Left hindlimb (tissue), 1 donor: ENCODE data around the gene ZDHHC12.
"Not testable (repeated sequence)": the region's sequence is repeated elsewhere in the genome, so short reads cannot be mapped to it uniquely, and the experiment has no call there.

Experiments
- DNase-seq: peaks from one replicate; pipeline ENCODE4 v3.0.0-alpha.2; 2018

Gene ZDHHC12

DNA sequence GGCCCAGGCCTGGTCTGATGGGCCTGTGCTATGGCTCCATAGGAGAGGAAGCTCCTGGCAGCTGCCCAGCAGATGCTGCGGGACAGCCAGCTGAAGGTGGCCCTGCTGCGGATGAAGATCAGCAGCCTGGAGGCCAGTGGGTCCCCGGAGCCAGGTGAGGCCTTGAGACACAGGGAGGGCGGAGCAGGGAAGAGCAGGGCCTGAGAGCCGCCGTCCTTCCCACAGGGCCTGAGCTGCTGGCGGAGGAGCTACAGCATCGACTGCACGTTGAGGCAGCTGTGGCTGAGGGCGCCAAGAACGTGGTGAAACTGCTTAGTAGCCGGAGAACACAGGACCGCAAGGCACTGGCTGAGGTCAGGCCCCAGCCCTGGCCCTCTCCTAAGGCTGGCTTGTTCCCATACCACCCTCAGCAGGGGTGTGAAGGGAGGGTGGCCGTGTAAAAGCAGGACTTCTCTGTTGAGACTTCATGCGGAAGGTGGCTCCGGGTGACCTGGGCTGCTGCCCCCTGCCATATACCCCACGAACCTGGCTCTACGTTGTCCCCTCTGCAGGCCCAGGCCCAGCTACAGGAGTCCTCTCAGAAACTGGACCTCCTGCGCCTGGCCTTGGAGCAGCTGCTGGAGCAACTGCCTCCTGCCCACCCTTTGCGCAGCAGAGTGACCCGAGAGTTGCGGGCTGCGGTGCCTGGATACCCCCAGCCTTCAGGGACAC lies 17.1 kb downstream of the ZDHHC12 start:
- DNase-seq: peak; percentile 24

GRCh38 chr9:128706045-128706444 lies 17.9 kb downstream of the ZDHHC12 start:
- DNase-seq: peak; percentile 17

GRCh38 chr9:128705051-128705965 lies 18.6 kb downstream of the ZDHHC12 start:
- DNase-seq: peak; percentile 25

GRCh38 chr9:128704356-128704670 lies 19.6 kb downstream of the ZDHHC12 start:
- no peak for DNase-seq

DNA sequence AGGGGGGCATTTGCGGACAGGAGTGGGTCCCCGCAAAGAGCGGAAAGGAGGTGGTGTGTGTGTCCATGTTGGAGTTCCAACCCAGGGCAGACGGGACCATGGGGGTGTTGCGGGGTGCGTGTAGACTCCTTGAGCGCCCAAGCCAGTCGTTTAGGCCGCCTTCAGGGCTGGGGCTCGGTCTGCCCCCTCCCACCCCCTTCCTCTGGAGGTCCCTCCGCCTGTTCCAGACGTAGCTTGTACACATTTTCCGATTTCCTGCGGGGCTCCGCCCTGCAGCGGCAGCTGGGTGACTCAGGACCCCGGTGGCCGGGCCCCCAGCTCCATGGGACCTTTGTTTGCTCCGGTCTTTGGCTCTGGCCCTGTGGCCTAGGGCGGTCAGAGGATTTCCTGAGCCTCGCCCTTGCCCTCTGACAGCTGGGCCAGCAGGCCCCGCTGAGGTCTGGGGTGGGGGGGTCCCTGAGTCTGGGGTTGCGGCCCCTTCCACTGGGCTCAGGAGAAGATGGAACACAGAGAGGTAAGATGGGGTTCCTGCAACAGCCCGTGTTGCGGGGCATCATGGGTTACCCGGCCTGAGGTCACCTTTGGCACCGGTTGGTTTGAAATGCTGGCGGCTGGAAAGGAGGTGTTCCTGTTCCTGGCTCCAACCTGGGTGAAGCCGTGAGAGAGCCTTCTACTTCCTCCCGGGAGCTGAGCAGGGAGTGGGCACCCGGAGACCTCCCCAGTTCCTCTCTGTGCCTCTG lies 20.1 kb downstream of the ZDHHC12 start:
- DNase-seq: no peak

- DNase-seq: peak; percentile 60
Observed at GRCh38 chr9:128702949-128703615, 20.8 kb downstream of the ZDHHC12 start.

DNA sequence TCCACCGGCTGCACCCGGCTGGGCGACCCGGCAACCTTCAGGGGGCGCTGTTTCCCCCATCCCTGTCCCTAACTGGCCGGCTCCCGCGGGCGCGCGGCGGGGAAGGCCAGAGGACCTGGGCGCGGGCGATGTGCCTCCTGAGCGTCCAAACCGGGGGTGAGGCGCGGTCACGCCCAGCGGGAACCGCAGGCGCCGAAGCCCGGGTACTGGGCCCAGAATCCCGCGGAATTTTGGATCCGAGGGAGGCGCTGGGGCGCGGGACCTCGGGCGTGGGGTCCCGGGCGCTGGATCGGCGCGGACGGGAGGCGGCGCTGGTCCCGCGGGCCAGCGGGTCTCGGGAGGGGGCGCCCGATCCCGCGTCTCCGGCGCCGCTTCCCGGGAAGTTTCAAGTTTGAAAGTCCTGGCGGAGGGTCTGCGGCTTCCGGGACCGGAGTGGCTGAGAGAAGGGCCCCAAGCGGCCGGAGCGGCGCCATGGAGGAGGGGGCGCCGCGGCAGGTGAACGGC lies 21.4 kb downstream of the ZDHHC12 start, which contains the start of gene PKN3:
PKN3 (plus strand) TSS at position 59 of the 504 bp plus-strand sequence; CDS start at position 472, 413 bp downstream.
- DNase-seq: peak; percentile 90

GRCh38 chr9:128701227-128701854 lies 22.6 kb downstream of the ZDHHC12 start:
- no peak for DNase-seq

DNA sequence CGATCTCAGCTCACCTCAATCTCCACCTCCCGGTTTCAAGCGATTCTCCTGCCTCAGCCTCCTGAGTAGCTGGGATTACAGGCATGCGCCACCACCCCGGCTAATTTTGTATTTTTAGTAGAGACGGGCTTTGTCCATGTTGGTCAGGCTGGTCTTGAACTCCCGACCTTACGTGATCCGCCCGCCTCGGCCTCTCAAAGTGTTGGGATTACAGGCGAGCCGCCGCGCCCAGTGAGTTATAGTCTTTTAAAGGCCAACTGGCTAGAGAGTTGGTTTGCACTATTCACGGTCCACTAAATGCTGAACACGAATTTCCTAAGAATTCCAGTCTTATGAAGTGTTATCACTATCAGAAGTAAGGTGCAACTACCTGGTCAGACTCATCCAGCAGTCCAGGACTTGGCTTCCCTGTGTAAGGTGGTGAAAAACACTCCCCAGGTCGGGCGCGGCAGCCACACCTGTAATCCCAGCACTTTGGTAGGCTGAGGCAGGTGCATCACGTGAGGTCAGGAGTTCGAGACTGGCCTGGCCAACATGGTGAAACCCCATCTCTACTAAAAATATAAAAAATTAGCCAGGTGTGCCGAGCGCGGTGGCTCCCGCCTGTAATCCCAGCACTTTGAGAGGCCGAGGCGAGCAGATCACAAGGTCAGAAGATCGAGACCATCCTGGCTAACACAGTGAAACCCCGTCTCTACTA lies 24.7 kb downstream of the ZDHHC12 start:
- DNase-seq: not testable (repeated sequence)

GRCh38 chr9:128696923-128697707 lies 26.8 kb downstream of the ZDHHC12 start:
- no peak for DNase-seq

GRCh38 chr9:128694344-128694743 lies 29.6 kb downstream of the ZDHHC12 start:
- DNase-seq: no peak

- not testable (repeated sequence) for DNase-seq
Observed at GRCh38 chr9:128693738-128694137, 30.2 kb downstream of the ZDHHC12 start.

DNA sequence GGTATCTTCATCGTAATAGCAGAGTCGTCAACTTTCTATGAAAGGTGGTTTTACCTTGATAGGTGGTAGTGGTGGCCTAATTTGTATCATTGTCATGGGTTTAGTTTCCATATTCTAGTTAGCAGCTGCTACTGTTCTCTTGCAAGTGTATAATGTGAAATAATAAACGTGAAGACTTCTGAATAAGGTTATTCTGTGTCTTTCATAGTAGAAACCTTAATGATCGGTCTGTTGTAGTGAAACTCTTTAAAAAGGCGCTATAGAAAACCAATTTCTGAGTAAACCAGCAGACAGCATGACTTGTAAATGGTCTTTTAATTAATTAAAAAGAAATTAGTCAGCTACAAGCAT lies 33.3 kb downstream of the ZDHHC12 start:
- DNase-seq: no peak

GRCh38 chr9:128689820-128690683 lies 33.9 kb downstream of the ZDHHC12 start:
- DNase-seq: peak; percentile 71

DNA sequence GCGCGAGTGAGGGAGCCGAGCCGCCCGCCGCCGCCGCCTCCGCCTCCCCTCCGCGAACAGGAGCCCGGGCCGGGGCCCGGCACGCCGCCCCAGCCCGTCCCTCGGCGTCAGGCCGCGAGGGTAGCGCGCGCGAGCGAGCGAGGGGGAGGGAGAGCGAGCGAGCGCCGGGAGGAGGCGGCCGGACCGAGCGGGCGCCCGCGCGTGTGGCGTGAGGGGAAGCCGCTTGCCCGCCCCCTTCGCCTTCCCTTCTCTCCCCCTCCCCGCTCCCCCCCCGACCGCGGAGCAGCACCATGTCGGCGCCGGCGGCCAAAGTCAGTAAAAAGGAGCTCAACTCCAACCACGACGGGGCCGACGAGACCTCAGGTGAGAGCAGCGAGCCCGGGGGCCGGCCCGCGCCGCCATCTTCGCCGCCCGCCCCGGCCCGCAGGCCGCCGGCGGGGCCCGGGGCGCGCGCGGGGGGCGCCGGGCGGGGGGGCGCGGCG lies 34.6 kb downstream of the ZDHHC12 start:
- peak; percentile 82 for DNase-seq

GRCh38 chr9:128688501-128689292 lies 35.2 kb downstream of the ZDHHC12 start, which contains the start of gene SET:
TSS of gene SET (plus strand) at chr9:128689222. CDS start at chr9:128689583, 361 bp downstream.
- peak; percentile 96 for DNase-seq

DNA sequence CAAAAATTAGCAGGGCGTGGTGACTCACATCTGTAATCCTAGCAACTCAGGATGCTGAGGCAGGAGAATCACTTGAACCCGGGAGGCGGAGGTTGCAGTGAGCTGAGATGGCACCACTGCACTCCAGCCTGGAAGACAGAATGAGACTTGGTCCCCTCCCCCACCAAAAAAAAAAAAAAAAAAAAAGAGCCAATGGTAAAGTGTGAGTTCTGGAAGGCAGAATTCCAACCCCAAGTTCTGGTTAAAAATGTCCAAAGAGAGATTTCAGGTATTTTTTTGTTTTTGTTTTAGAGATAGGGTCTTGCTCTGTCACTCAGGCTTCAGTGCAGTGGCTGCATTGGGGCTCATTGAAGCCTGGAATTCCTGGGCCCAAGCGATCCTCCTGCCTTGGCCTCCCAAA lies 36.5 kb downstream of the ZDHHC12 start:
- no peak for DNase-seq
